Kidney epithelial cell (primary cell): Measurements from ENCODE around the gene CD109. TPM values are rescaled to one million over a fixed set of nuclear protein-coding genes. Genes with fewer than 3 reads are reported as not detected.
A peak's percentile ranks its signal among the peaks of the same experiment; 100 is the strongest.

ENCODE experiments used
- DNase-seq: peaks from one replicate; pipeline ENCODE4 v3.0.0-alpha.2; 2010; ENCODE audit warnings: low read depth
- H3K27me3 ChIP-seq: 2 replicates; pipeline ENCODE4 v1.6.0; 2011; ENCODE audit warnings: low read length; ENCODE audit not compliant: control insufficient read depth, insufficient read depth
- H3K36me3 ChIP-seq: 2 replicates; pipeline ENCODE4 v1.5.1; 2011; ENCODE audit warnings: low read length; ENCODE audit not compliant: control insufficient read depth, insufficient read depth
- H3K4me3 ChIP-seq: 2 replicates; pipeline ENCODE4 v1.5.1; 2011; ENCODE audit warnings: low read depth, mild to moderate bottlenecking, control low read depth, low read length
- CTCF ChIP-seq: IDR thresholded peaks from 2 replicates; pipeline ENCODE4 v1.5.1; 2011; ENCODE audit warnings: mild to moderate bottlenecking, moderate library complexity, low read length, control low read depth, inconsistent platforms; ENCODE audit not compliant: insufficient read depth, poor library complexity, severe bottlenecking
- total RNA-seq: library from RNA; depleted of rRNA; stranded (reverse); fragments of >200 nt; gene quantifications from 2 replicates; pipeline ENCODE4 v1.2.3, GENCODE V29; 2015

The CD109 gene
- 8.6 and 10.4 TPM in 2 replicates for total RNA-seq

- no peak for TF ChIP-seq CTCF
- H3K27me3 ChIP-seq: no peaks in the 10 kb centered on the region
- peak within 1 kb of the TSS; percentile 47 for H3K4me3 ChIP-seq
- H3K36me3 ChIP-seq: no peaks in the 10 kb centered on the region
- peak; percentile 28 for DNase-seq
These were observed at the start of gene CD109 for GRCh38 chr6:73695619-73696421. Gene CD109 (plus strand): TSS chr6:73696203. CDS start chr6:73696216, 13 bp downstream.

GRCh38 chr6:73648166-73648565 is 47.8 kb upstream of the CD109 start:
- Histone ChIP-seq H3K36me3 (no peaks in the 10 kb centered on the region), H3K4me3 (no peak overlapping the region), H3K27me3 (no peaks in the 10 kb centered on the region)
- TF ChIP-seq CTCF: no peak
- DNase-seq: no peak

DNA sequence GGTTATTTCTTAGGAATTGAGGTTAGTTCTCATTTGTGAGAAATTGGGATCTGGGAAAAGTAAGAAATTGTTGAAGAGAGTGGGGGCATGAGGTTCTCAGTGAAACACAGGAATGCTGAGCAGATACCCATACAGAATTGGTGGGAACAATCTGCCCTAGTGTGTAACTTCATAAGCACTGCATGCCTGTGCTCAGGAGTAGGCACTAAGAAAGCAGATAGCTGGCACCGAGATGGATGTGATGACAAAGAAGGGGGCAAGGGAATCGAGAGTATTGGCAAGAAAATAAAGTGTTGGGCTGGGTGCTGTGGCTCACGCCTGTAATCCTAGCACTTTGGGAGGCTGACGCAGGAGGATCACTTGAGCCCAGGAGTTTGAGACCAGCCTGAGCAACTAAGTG is 46.2 kb upstream of the CD109 start:
- Histone ChIP-seq H3K4me3 (no peak overlapping the region), H3K36me3 (no peaks in the 10 kb centered on the region), H3K27me3 (no peaks in the 10 kb centered on the region)
- TF ChIP-seq CTCF: no peak
- DNase-seq: no peak

DNA sequence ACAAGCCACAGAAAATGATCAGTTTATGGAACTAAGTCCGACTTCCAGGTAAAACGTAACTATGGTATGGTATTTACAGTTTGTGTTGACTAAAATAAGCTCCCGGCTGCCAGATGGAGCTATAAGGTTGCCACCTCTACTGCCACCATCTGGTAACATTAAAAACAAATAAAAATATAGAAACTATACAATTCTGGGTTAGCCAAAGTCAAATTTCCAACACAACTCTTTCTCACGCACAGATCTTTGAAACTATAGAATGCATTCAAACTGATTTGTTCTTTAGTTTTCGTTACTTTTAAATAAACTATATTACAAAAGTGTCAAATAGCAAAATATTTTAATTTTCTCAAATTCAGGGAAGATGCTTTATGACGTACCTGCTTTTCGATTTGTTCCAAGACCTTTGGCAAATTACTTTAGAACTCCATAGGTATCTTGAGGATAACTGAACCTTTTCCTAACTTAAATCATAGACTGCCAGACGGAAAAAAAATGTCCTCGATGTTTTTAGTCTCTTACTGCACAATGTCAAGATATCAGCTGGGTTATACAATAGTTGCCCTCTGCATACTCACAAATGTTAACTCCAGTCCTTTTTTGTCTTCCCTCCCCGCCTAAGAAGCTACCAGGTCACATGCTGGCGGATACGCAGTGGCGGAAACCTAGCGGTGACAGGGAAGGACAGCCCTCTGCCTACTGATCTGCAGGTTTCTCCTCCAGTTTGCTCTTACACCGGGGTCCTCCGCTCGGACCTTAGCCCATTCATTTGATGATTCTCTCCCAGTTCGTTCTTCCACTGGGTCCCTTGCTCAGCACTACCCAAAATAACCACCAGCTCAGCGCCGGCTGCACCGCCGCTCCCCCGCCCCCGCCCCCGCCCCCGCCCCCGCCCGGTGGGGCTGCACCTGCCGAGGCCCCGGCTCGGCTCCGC is 43.1 kb upstream of the CD109 start:
- H3K36me3 ChIP-seq: no peaks in the 10 kb centered on the region
- TF ChIP-seq CTCF: peak; percentile 32
- H3K27me3 ChIP-seq: no peaks in the 10 kb centered on the region
- peak overlapping the region; percentile 97 for H3K4me3 ChIP-seq
- DNase-seq: no peak

DNA sequence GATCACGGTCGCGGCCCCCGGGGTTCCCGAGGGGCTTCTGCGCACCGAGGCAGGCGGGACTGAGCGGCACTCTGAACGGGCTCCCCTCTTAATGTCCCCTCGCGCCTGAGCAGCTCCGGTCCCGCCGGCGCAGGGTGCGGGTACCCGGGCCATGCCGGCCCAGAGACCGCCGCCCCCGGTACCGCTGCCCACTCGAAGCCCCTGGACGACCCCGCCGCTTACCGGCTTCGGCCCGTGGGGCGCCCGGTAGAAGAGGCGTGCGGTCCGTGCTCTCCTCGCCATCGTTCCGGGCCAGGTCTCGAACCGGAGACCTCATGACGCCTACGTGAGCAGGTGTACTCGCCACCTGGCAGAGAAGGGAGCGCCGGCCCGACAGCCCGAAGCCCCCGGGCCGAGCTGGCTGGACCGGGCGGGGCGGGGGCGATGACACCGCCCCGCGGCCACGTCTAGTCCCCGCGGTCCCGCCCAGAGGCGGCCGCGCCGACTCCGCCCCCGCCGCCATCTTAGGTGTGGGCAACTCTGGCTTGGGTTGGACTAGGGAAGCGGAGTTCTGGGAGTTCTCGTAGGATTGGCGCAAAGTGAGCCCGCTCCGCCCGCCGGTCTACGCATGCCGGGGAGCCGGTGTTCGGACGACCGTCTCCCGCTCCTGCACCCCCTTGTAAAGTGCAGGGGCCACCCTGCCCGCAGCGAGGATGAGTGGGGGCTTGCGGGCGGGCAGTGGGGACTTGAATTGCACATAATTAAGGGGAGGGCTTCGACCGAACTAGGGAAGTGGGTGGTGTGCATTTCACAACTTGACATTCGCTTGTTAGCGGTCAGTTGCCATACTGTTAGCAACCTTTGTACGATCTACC is 42.2 kb upstream of the CD109 start, which contains the start of gene SLC17A5:
SLC17A5 (minus strand) TSS at position 422 of the 854 bp plus-strand sequence; CDS start at position 316, 106 bp downstream.
- TF ChIP-seq CTCF: no peak
- no peaks in the 10 kb centered on the region for H3K36me3 ChIP-seq
- H3K27me3 ChIP-seq: no peaks in the 10 kb centered on the region
- peak; percentile 64 for DNase-seq
- peak within 1 kb of the TSS; percentile 97 for H3K4me3 ChIP-seq
